Activated T-cell treated with anti-CD3 and anti-CD28 coated beads for 48 hours (primary cell): ENCODE results near the gene PTPRB.

Source experiments
- DNase-seq: peaks from one replicate; pipeline ENCODE4 v3.0.0-alpha.2; 2020; ENCODE audit warnings: low read depth

PTPRB gene

DNA sequence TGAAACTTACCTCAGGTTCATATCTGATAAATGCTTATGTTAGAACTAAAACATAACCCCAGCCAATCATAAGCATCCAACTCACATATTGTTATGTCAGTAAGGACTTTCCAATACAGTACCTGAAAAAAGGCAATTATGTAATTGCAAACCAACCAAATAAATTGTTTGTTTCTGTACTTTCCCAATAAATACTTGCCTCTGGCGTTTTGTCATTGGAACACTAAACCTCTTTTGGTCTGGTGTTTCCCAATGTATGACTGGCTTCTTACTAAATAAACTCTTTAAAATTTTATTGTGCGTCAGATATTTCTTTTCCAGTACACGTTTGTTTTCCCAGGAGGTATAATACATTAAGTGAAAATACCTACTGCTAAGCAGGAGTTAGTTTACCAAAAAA is 6.7 kb upstream of the PTPRB start:
- no peak for DNase-seq

DNA sequence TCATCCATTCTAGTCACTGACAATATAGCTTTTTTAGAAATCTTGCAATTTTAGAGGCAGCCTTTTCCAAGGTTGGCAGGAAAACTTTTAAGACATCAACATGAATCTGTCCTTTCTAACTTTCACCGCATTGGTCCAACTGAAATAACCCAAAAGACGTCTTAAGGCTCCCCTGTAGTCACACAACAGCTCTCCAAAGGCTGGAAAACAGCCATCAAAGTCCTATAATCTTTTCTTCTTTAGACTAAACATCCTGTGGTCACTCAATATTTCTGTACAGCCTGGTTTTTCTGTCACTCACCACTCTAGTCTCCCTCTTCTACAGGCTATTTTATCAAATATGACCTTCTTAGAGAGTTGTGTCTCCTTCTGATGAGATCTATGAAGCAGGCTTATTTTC is 4.5 kb upstream of the PTPRB start:
- DNase-seq: no peak

DNA sequence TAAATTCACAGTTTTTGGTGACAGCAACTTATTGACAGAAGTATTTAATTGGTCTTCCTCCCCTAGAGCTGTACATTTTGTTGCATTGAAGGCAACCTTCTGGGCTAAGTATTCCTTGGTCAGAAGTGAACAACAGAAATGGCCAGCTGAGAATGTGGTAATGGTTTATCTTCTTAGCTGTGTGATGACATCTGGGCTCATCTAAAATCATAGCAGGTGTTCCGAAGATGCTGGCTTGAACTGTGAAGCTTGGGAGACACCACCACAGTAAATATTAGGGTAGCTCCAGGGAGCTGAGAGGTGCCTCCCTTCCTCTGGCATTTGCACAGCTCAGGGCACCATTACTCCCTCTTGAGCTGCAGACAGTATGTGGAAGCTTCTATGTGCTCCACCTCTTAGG is 3.7 kb upstream of the PTPRB start:
- DNase-seq: no peak

DNA sequence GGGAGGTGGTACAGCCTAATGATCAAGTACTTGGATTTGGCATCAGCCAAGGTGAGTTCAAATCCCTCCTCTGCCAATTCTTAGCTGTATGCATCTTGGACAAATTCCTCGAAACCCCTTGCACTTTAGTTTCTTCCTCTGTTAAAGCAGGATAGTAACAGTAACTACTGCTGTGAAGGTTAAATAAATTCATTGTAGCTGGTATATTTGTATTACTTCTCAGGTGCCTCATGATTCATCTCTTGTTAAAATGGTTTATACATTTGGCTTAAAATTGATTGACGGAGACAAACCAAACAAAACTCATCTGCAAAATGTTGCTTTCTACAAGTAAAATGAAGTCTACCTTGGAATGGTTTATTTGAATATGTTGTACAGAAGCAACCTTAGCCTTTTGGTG is 2.3 kb upstream of the PTPRB start:
- no peak for DNase-seq

DNA sequence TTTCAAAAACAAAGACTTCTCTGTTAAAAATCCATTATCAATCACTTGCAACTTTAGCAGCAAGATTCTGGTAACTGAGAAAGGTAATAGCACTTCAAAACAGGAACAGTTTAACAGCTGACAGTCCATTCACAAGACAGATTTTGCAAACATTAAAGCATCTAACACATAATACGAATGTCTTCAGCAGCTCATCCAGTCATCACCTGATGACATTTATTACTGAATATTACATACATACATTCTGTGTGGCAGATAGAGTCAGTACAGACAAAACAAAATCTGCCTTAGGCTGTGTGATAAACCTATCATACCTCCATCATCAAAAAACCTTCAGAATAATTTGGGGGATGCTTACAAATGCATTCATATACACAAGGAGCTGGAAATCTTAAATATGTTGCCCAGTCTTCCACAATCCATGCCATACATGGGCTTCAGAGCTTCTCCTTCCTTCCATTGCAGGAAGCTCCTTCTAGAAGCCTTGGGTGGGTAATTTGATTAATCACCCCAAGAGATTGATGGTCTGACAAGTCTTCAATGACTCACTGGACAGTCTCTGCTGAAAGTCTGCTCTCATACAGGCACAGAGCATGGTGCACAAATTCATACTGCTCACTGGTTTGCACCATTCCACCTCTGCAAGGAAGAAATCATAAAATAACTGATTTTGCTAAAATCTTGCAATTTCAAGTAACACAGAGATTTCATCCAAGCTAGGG is 1.6 kb upstream of the PTPRB start:
- DNase-seq: no peak

DNA sequence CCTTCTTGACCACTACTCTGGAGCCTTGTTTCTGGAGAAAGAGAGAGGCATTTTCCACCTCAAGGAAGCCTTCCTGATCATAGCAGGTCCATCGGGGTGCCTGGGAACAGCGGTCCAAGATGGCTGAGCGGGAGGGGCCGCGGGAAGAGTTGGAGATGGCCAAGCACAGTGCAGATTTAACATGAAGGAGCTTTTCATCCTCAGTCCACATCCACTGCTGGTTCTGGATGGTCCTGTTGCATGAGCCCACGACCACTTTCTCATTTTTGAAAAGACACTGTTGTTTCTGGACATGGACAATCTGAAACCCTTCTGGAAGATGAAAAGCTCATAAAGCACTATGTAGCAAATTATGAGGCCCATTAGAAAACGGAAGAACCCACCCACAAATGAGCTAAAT is 1.5 kb downstream of the PTPRB start:
- no peak for DNase-seq

GRCh38 chr12:70628701-70629480 is 8.3 kb downstream of the PTPRB start:
- no peak for DNase-seq

DNA sequence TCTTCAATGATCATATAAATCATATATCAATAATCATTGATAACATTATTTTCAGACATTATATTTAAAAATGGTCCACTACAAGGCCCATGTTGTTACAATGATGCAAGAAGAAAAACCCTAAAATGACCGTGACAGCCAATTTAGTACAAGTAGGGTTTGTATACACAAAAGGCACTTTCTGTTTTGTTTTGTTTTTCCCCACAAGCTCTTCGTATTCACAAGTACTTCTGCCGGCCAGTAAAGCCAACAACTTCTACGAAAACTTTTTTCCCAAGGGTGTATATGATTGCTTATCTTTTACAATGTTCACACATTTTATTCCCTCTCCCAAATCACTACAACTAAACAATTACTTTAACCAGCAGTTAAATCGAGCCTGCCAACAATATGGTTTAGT is 9.6 kb downstream of the PTPRB start:
- no peak for DNase-seq

DNA sequence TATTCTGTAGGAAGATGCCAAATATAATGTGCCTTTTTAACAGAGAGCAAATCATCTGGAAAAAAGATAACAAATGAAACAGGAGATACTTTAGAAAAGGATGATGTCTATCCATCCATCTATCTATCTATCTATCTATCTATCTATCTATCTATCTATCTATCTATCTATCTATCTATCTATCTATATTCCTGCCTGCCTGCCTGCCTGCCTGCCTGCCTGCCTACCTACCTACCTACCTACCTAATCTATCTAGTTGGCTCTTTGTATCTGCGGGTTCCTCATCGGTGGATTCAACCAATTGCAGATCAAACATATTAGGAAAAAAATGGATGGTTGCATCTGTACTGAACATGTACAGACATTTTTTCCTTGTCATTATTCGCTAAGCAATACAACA is 11.0 kb downstream of the PTPRB start:
- no peak for DNase-seq

DNA sequence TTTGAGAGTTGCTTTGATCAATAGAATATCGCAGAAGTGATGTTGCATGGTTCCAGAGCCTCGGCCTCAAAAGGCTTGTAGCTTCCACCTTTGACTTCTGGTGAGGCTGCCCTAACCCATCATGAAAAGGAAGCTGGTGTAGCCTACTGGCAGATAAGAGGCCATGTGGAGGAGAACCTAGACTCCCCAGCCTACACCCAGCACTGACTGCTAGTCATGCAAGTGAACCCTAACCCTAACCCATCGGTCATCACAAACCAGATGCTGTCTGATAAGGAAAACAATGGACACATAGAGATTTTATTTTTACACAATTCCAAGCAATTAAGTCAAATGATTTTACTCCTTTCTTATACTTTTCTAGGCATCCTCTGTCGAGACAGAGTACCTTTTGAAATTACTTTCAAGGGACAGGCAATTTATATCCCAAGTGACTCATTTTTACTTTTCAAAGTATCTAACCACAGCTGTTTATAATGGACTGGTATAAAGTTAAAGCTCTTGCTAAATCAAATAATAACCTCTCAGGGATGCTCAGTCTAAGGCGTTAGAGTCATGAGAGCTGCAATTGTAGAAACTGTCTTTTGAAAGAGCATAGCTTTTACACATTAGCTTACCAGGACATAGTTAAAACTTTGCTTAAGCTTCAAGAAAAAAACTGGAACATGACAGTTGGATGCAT is 17.6 kb downstream of the PTPRB start:
- no peak for DNase-seq

DNA sequence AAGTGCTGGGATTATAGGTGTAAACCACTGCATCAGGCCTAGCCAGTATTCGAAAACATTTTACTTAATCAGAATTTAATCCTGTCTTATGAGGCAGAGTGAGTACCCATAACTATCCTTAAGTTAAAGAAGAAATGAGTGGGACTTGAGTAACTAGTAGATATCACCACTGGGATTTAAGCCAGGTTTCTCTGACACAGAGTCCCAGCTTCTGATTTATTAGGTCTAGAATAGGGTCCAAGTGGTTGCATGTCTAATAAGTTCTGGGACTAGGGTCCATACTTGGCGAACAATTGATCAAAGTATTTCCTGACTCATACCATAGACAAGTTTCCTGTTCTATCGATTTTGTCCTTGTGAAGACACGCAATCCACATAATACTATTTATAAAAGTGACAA is 18.9 kb downstream of the PTPRB start:
- no peak for DNase-seq

DNA sequence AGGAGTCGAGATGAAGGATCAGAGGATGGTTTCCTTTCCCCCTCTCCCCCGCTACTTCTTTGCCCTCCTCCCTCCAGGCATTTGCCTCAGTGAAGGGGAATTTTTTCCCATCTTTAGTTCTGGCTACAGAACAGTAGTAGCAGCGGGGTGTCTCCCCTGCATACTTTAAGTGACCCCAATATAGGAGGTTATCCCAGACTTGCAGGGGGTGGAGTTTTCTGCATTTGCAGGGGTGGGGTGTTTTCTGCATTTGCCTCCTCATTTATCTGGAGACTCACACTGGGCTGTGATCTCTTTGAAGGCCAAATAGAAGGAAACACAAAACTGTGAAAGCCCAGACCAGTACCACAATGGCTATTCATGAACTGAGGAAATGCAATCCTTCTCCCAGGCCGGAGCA is 19.8 kb downstream of the PTPRB start:
- DNase-seq: no peak

- no peak for DNase-seq
Observed at GRCh38 chr12:70615174-70615866, 21.9 kb downstream of the PTPRB start.

- no peak for DNase-seq
Observed at GRCh38 chr12:70609739-70610491, 27.3 kb downstream of the PTPRB start.

GRCh38 chr12:70609203-70609602 is 28.0 kb downstream of the PTPRB start:
- no peak for DNase-seq

- no peak for DNase-seq
Observed at GRCh38 chr12:70608184-70608583, 29.0 kb downstream of the PTPRB start.

GRCh38 chr12:70607107-70607506 is 30.1 kb downstream of the PTPRB start:
- DNase-seq: no peak

GRCh38 chr12:70605976-70606375 is 31.3 kb downstream of the PTPRB start:
- DNase-seq: no peak

DNA sequence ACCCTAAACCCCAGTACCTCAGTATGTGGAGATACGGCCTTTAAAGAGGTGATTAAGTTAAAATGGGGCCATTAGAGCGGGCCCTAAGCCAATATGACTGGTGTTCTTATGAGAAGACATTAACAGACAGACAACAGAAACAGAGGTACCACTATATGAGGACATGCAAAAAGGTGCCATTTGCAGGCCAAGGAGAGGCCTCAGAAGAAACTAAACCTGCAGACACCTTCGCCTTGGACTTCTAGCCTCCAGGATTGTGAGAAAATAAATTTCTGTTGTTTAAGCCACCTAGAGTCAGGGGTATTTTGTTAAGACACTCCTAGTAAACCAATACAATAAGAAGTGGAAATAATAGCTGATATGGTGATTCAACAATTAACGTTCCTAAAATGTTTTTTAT is 32.6 kb downstream of the PTPRB start:
- DNase-seq: no peak

GRCh38 chr12:70603044-70603443 is 34.2 kb downstream of the PTPRB start:
- no peak for DNase-seq

DNA sequence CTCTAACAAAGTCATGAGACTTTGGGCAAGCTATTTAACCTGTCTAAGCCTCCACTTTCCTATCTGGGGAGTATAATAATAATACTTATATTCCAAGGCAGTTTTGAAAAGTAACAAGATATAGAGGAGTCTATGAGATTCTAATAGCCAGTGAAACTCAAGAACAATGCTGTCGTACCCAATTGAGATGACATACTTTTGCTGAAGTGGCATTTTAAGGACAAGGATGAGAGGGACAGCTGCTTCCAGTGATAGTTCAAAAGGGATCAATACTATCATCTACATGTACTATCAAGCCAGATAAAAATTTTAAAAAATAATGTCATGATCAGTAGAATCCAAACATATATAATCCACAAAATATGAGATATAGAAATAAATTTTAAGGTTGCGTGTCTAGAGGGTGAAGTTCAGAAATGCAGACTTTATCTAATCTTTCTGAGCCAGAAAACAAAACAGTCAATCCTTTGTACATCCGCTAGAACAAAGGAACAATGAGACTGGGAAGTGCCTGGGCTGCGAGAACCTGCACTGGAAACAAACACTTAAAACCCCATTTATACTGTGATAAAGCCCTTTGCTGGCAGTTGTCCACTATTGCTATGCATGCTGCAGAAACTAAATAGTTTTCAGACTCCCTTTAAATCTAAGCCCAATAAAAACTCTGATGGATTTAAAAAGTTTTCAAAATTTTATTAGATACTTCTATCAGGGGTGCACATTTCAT is 38.6 kb downstream of the PTPRB start:
- DNase-seq: no peak
